HG02973 (cell line): ENCODE data around the gene WBP4.
"Not testable (repeated sequence)": the region's sequence is repeated elsewhere in the genome, so short reads cannot be mapped to it uniquely, and the experiment has no call there.

Source experiments
- ATAC-seq: cut with Tn5 transposase; IDR thresholded peaks from one replicate; pipeline ENCODE4 v1.9.1; 2021; ENCODE audit warnings: moderate library complexity; ENCODE audit not compliant: unreplicated experiment

WBP4 gene

GRCh38 chr13:41042419-41042818, 18.9 kb upstream of the WBP4 start:
- not testable (repeated sequence) for ATAC-seq

GRCh38 chr13:41048640-41049039, 12.7 kb upstream of the WBP4 start:
- ATAC-seq, result no peak

- ATAC-seq, result no peak
Measured at GRCh38 chr13:41049480-41050440, 11.5 kb upstream of the WBP4 start.

- no peak for ATAC-seq
Measured at GRCh38 chr13:41052441-41052840, 8.9 kb upstream of the WBP4 start.

GRCh38 chr13:41053384-41053826, 7.9 kb upstream of the WBP4 start:
- peak; percentile 62 for ATAC-seq

GRCh38 chr13:41054212-41054877, 7.0 kb upstream of the WBP4 start:
- no peak for ATAC-seq

GRCh38 chr13:41054919-41055619, 6.2 kb upstream of the WBP4 start:
- no peak for ATAC-seq

- no peak for ATAC-seq
Measured at GRCh38 chr13:41056194-41056593, 5.1 kb upstream of the WBP4 start.

- ATAC-seq, result no peak
Measured at GRCh38 chr13:41056826-41057711, 4.2 kb upstream of the WBP4 start.

- ATAC-seq, result no peak
Measured at GRCh38 chr13:41058295-41059070, 2.8 kb upstream of the WBP4 start.

GRCh38 chr13:41059456-41060081, 1.7 kb upstream of the WBP4 start:
- no peak for ATAC-seq

GRCh38 chr13:41060082-41060723, 1.1 kb upstream of the WBP4 start:
- peak; percentile 24 for ATAC-seq

GRCh38 chr13:41060724-41061074, 610 bp upstream of the WBP4 start:
- ATAC-seq, result peak; percentile 36

GRCh38 chr13:41061914-41062837, 867 bp downstream of the WBP4 start:
- ATAC-seq, result peak; percentile 27

GRCh38 chr13:41064493-41064892, 3.2 kb downstream of the WBP4 start:
- ATAC-seq, result no peak

GRCh38 chr13:41065078-41065477, 3.8 kb downstream of the WBP4 start:
- ATAC-seq, result no peak

GRCh38 chr13:41074523-41074922, 13.2 kb downstream of the WBP4 start:
- ATAC-seq, result no peak

- no peak for ATAC-seq
Measured at GRCh38 chr13:41075034-41075433, 13.7 kb downstream of the WBP4 start.
